ENCODE measurements around the gene RPTOR.

DNA sequence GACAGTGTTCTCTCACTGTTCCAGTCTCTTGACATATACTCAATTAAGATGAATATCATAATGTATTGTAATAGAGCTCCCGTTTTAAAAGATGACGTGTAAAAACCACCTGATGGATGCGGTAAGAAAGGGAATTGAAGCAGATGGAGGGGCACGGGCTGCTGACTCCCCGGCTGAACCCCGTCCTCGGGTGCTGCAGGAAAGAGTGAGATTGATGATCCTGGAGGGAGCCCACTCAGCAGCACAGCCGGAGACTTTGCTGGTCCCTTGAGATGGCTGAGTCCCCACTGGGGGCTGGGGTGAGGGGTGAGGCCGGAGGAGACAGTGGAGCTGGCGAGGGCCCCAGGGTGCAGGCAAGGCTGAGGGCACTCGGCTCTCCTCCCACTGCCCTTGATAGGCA is 217.4 kb downstream of the RPTOR start:
- TF ChIP-seq POLR2A (IDR thresholded peaks at IDR 0.05; ENCODE audit: low read length) (no peak), GATA1 (IDR thresholded peaks at IDR 0.05; ENCODE audit: low read depth, low read length) (no peak)

Measured in erythroblast (primary cell).